ENCODE data around the gene CPD.
"Not testable (repeated sequence)": the region's sequence is repeated elsewhere in the genome, so short reads cannot be mapped to it uniquely, and the experiment has no call there.

Gene CPD

GRCh38 chr17:30388321-30389179, 9.8 kb downstream of the CPD start:
- DNase-seq (ENCODE audit: low spot score), result no peak

GRCh38 chr17:30389756-30390300, 11.1 kb downstream of the CPD start:
- no peak for DNase-seq (ENCODE audit: low spot score)

- DNase-seq (ENCODE audit: low spot score), result no peak
Measured at GRCh38 chr17:30391534-30391933, 12.8 kb downstream of the CPD start.

GRCh38 chr17:30393491-30393890, 14.8 kb downstream of the CPD start:
- DNase-seq (ENCODE audit: low spot score), result no peak

- DNase-seq (ENCODE audit: low spot score), result no peak
Measured at GRCh38 chr17:30393911-30394867, 15.5 kb downstream of the CPD start.

- DNase-seq (ENCODE audit: low spot score), result no peak
Measured at GRCh38 chr17:30395398-30396022, 16.8 kb downstream of the CPD start.

GRCh38 chr17:30396129-30396528, 17.4 kb downstream of the CPD start:
- DNase-seq (ENCODE audit: low spot score), result no peak

- no peak for DNase-seq (ENCODE audit: low spot score)
Measured at GRCh38 chr17:30396612-30397011, 17.9 kb downstream of the CPD start.

- DNase-seq (ENCODE audit: low spot score), result no peak
Measured at GRCh38 chr17:30398328-30399041, 19.8 kb downstream of the CPD start.

- no peak for DNase-seq (ENCODE audit: low spot score)
Measured at GRCh38 chr17:30401097-30401496, 22.4 kb downstream of the CPD start.

- DNase-seq (ENCODE audit: low spot score), result no peak
Measured at GRCh38 chr17:30405161-30405560, 26.4 kb downstream of the CPD start.

GRCh38 chr17:30410627-30411026, 31.9 kb downstream of the CPD start:
- DNase-seq (ENCODE audit: low spot score), result not testable (repeated sequence)

GRCh38 chr17:30412008-30412496, 33.3 kb downstream of the CPD start:
- DNase-seq (ENCODE audit: low spot score), result not testable (repeated sequence)

GRCh38 chr17:30413109-30413508, 34.4 kb downstream of the CPD start:
- peak; percentile 7 for DNase-seq (ENCODE audit: low spot score)

- no peak for DNase-seq (ENCODE audit: low spot score)
Measured at GRCh38 chr17:30414486-30414885, 35.8 kb downstream of the CPD start.

GRCh38 chr17:30415491-30415890, 36.8 kb downstream of the CPD start:
- DNase-seq (ENCODE audit: low spot score), result no peak

GRCh38 chr17:30418070-30418469, 39.3 kb downstream of the CPD start:
- DNase-seq (ENCODE audit: low spot score), result not testable (repeated sequence)

- DNase-seq (ENCODE audit: low spot score), result no peak
Measured at GRCh38 chr17:30421592-30421991, 42.9 kb downstream of the CPD start.

- DNase-seq (ENCODE audit: low spot score), result no peak
Measured at GRCh38 chr17:30422171-30422570, 43.4 kb downstream of the CPD start.

- no peak for DNase-seq (ENCODE audit: low spot score)
Measured at GRCh38 chr17:30424471-30424870, 45.7 kb downstream of the CPD start.

GRCh38 chr17:30426292-30426691, 47.6 kb downstream of the CPD start:
- no peak for DNase-seq (ENCODE audit: low spot score)
